GM12864 (cell line): Measurements from ENCODE around the gene FASN.

Source experiments
- DNase-seq: peaks from one replicate; pipeline ENCODE4 v3.0.0-alpha.2; 2011; ENCODE audit warnings: low read depth
- H3K4me3 ChIP-seq: 2 replicates; pipeline ENCODE4 v1.5.1; 2011; ENCODE audit warnings: mild to moderate bottlenecking, low read depth, low read length, control low read depth
- CTCF ChIP-seq: IDR thresholded peaks from 2 replicates; pipeline ENCODE4 v1.5.1; 2011; ENCODE audit warnings: low read depth, mild to moderate bottlenecking, moderate library complexity, low read length, control low read depth, inconsistent platforms; ENCODE audit errors: missing control alignments

FASN gene

GRCh38 chr17:82077617-82078358, 20.2 kb downstream of the FASN start:
- no peak for TF ChIP-seq CTCF
- DNase-seq: no peak

GRCh38 chr17:82076785-82077591, 21.0 kb downstream of the FASN start:
- H3K4me3 ChIP-seq: no peak overlapping the region
- TF ChIP-seq CTCF: no peak
- DNase-seq: no peak

More at GRCh38 chr17:82077617-82078358, 20.2 kb downstream of the FASN start:
- no peak overlapping the region for H3K4me3 ChIP-seq

GRCh38 chr17:82076018-82076784, 21.8 kb downstream of the FASN start:
- no peak for DNase-seq
- no peak for TF ChIP-seq CTCF
- no peak overlapping the region for H3K4me3 ChIP-seq

GRCh38 chr17:82073446-82073845, 24.6 kb downstream of the FASN start:
- DNase-seq: no peak
- H3K4me3 ChIP-seq: no peak overlapping the region
- TF ChIP-seq CTCF: no peak

- no peak overlapping the region for H3K4me3 ChIP-seq
- TF ChIP-seq CTCF: no peak
- no peak for DNase-seq
Measured at GRCh38 chr17:82072827-82073226, 25.2 kb downstream of the FASN start.

GRCh38 chr17:82070611-82071010, 27.4 kb downstream of the FASN start:
- no peak for TF ChIP-seq CTCF
- no peak for DNase-seq
- no peak overlapping the region for H3K4me3 ChIP-seq
